GM19468 (cell line): ENCODE results near the gene TMEM89.

Experiments
- ATAC-seq: cut with Tn5 transposase; IDR thresholded peaks from one replicate; pipeline ENCODE4 v1.9.1; 2021; ENCODE audit warnings: mild to moderate bottlenecking, moderate library complexity, moderate number of reproducible peaks; ENCODE audit not compliant: unreplicated experiment; ENCODE audit errors: extremely low read depth

TMEM89 gene

GRCh38 chr3:48644898-48645760 is 23.6 kb upstream of the TMEM89 start:
- no peak for ATAC-seq

DNA sequence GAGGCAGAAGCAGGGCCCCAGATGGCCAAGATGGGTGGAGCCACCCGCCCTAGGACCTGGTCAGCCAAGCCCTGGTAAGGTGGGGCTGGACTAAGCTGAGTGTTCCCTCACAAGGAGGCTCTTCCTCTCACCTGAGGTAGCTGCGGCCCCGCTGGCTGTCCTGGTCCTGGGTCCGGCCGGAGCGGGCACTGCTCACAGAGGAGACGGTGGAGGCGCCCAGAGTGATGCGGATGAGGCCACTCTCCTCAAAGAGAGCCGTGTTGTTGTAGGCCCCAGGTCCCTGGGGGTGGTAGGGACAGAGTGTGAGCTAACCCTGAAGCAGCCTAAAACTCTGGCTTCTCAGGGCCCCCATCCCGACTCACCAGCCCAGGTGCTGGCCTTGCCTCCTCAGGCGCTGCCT is 21.0 kb upstream of the TMEM89 start:
- ATAC-seq: no peak

GRCh38 chr3:48641396-48641795 is 19.8 kb upstream of the TMEM89 start:
- no peak for ATAC-seq

DNA sequence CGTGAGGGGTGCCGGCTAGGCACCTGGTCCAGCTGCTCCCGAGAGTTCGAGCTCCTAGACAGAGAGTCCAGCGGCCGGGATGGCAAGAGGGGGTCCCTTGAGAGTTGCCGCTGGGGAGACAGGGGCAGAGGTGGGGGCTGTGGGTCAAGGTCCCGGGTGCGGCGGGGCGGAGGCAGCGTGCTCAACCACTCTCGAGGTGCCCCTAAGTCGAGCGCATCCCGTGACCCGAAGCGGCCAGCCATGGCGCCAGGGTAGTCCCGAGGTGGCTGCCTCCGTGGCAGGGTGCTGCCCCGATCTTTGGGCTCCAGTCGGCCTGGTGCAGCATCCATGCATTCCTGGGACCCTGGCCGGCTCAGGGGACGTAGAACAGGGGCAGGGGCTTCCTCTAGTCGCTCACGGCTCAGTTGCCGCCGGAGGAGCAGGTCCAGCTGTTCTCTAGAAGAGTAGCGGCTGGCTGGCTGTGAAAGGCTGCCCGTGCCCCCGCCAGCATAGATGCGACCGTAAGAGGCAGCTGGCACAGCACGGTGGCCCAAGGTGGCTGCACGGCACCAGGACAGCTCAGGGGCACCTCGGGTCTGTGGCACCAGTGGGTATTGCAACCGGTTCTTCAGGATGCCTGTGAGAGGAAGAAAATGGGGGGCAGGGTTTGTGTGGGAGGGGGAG is 18.5 kb upstream of the TMEM89 start:
- ATAC-seq: no peak

GRCh38 chr3:48637305-48637704 is 15.7 kb upstream of the TMEM89 start:
- ATAC-seq: no peak

GRCh38 chr3:48636149-48636655 is 14.6 kb upstream of the TMEM89 start:
- no peak for ATAC-seq

GRCh38 chr3:48635222-48636021 is 13.9 kb upstream of the TMEM89 start, which contains the start of gene SLC26A6:
Gene SLC26A6, minus strand, starts transcription at chr3:48635461. Its CDS starts 68 bp downstream, at chr3:48635393.
- ATAC-seq: peak; percentile 71

DNA sequence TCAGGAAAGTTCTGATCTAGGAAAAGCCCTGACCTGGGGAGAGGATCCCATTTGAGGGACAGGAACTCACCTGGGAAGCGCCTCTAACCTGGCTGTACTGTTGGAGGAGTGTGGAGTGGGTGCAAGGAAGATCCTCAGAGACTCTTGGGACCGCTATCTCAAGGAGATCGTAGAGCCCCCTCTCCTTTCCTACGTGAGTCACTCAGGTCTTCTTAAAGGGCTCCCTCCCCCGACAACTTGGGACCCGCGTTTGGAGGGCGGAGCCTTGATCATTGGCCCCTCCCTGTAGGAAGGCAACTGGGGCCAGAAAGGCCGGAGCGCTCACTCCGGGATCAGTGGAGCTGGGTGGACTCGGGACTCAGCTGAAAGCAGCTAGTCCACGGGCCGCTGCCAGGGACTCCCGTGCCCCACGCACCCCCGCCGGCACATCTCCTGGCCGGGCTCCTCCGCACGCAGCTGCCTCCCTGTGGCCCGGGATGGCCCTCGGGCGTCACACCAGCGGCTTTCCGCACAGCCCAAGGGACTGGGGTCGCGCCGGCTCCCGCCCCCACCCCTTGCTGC is 13.2 kb upstream of the TMEM89 start:
- ATAC-seq: peak; percentile 5

DNA sequence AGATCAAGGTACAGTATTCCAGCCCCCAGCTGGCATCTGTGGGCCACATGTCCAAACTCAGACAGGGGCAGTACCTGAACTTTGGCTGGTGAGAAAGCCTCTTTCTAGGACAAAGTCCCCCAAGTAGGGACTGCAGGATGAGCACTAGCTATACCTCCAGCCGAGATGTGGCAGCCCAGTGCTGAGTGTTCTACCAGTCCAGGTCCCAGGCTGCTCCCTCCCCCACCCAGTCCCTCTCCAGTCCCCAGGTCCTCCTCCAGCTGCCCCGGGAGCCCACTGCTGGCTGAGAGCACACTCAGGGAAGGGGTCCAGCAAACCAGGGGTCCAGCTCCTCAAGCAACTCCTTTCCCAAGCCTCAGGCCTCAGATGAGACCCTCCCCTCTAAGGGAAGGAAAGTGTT is 12.2 kb upstream of the TMEM89 start:
- ATAC-seq: no peak

- ATAC-seq: no peak
These were observed 11.7 kb upstream of the TMEM89 start for GRCh38 chr3:48633256-48633655.

GRCh38 chr3:48631516-48632448 is 10.2 kb upstream of the TMEM89 start:
- no peak for ATAC-seq

DNA sequence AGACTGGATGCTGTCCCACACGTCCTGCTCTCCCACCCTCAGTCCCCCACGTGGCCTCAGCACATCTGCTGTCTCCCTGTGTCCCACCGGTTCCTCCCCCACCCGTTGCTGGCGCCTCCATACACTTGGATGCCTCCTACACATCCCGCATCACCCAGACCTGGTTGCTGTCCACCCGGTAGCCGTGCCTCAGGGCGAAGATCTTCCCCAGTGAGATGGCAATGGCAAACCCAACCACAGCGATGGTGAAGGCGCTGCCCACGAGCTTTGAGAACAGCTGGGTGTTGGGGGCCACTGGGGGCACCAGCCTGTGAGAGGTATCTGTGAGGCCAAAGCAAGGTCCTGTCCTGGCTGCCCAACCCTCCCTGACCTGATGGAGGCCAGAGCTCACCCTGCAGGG is 9.3 kb upstream of the TMEM89 start:
- no peak for ATAC-seq

DNA sequence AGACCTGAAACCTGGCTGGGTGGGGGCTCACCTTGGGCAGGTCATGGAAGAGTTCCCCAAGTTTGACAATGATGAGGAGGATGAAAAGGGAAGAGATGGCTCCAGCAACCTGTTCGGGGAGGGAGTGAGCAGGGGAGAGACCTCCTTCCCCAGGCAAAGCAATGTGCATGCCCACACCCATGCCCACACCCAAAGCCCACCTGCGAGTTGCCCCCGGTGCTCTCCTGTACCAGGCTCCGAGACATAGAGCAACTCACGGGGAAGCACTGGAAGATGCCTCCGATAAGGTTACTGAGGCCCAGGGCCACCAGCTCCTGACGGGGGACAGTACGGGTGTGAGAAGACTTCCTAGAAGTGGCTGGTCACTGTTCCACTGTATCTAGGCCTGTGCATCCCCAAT is 8.8 kb upstream of the TMEM89 start:
- no peak for ATAC-seq

DNA sequence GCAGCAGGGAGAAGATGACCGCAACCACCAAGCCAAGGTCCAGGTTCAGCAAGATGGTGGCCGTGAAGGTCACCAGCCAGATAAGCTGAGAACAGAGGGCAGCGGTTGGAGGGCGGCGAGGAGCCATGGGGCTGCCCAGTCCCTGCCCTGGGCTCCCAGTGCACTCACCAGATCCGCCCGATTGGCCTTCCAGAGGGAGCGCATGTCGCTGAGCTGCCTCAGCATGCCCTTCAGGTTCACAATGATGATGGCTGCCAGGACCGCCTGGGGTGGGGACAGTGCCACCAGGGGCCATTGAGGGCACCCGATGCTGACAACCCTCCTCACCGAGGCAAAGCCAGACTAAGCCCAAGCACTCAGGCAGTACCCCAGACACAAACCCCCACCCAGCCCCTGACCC is 8.3 kb upstream of the TMEM89 start:
- no peak for ATAC-seq

DNA sequence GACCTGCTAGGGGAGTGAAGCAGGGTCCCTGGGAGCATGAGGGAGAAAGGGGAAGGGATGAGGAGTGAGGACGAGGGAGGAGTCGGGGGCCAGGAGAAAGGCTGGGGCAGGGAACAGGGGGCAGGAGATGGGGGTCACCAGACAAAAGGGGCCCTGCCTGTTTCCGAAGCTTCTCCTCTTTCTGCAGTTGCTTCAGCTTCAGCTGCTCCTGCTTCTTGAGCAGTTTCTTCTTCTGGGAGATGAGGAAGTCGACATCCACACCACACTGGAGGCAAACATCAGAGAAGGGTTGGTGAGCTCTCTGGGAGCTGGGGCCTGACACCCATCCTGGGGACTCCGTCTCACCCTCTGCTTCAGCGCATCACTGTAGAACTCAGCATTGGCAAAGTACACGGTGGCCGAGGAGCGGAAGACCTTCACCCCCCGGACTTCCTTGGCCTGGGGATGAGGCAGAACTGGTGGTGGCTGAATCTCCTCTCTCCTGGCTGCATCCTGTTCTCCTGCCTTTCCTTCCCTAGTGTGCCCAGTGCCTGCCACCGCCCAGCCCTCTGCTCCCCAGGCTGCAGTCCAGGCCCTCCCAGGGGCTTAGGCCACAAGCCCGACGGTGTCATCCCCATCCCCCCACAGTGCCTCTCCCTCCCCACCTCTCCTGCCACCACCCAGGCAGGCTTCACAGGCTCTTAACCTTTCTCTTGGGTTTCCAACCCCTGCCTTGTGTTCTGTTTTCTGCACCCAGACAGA is 6.9 kb upstream of the TMEM89 start:
- ATAC-seq: no peak

GRCh38 chr3:48625600-48625999 is 4.0 kb upstream of the TMEM89 start:
- no peak for ATAC-seq

GRCh38 chr3:48624767-48625166 is 3.2 kb upstream of the TMEM89 start:
- ATAC-seq: no peak

DNA sequence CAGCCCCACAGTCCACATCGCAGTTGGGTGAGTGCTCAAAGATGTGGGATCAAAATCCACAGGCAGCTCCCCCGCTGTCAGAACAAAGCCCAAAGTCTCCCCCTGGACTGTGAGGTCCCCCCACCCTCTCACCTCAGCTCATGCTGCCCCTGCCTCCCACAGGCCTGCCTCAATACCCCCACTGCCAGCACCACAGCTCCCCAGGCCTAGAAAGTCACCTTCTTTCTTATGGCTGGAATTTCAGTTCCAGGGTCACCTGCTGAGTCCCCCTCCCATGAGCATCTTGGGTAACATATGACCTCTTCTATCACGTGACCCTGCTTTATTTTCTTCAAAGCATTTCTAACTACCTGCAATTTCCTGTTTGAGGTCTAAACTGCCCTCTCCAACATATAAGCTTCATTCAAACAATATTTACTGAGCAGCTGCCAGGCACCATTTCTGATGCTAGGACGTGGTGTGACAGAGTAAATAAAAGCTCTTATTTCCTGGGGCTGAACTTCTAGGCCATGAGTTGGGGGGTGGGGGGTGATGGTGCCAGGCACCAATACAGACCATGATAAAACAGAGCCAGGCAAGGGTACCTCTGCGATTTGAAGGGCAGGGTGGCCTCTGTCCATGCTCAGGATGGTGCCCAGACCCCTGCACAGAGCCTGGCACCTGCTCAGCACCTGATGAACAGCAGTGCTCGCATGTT is 2.4 kb upstream of the TMEM89 start:
- no peak for ATAC-seq
